LNCAP (cell line): ENCODE measurements around the gene ECI2.

Source experiments
- CTCF ChIP-seq: fragments of 450-650 bp; IDR thresholded peaks from 2 replicates; pipeline ENCODE4 v1.5.1; 2017; ENCODE audit warnings: mild to moderate bottlenecking

Gene ECI2

DNA sequence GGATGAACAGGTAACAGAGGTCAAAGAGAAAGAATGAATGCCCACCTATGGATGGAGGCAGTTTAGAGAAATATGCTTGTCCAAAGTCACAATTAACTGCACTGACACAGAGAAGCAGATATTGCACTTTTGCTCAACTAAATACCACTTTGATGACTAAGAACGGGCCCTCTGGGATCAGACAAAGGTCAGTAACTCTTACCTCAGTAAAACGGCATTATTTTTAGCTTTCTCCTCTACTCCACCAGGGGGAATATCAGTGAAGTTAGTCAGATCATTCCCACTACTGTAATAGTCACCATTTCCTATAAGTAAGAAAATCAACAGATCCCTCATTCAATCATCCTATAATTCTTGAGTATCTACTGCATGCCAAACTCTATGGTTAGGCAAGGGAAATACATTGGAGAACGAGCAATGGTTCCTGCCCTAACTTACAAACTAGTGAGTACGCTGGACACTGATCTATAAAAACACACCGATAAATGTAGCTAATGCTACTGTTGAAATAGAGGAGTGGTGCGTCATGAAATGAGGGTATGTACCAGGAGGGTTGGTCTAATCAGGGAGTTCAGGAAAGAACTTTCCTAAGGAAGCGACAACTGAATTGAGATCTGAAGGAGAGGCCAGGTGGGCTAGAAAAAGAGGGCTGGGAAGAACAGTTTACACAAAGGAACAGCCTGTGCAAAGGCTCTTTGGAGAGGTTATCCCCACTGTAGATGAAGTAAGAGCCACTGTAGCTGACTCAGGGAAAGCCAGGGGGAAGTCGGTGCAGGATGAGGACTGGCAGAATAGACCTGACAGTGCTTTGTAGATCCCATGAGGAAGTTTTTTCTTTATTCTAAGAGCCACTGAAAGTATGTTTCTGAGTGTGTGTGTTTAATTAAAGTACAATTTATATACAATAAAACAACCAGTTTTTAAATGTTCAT lies 9.2 kb downstream of the ECI2 start:
- TF ChIP-seq CTCF = no peak

DNA sequence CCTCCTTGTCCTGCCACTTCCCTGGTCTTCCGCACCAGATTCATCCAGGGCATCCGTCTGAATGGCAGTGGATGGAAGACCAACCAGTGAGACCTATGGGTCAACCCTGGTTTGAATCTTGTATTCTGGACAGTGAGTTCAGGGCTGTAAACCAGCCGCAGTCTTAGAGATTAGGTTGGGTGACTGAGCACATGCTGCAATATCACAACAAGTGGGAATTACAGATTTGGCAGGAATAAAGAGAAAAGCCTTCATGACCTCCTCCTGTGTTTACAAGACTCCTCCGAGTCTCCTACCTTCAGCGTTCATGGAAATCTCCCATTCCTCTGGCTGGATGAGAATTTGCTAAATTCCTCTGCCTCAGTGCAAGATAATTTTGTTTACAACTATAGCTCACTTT lies 9.9 kb downstream of the ECI2 start:
- no peak for TF ChIP-seq CTCF

- no peak for TF ChIP-seq CTCF
Measured at GRCh38 chr6:4124351-4124750, 11.0 kb downstream of the ECI2 start.

DNA sequence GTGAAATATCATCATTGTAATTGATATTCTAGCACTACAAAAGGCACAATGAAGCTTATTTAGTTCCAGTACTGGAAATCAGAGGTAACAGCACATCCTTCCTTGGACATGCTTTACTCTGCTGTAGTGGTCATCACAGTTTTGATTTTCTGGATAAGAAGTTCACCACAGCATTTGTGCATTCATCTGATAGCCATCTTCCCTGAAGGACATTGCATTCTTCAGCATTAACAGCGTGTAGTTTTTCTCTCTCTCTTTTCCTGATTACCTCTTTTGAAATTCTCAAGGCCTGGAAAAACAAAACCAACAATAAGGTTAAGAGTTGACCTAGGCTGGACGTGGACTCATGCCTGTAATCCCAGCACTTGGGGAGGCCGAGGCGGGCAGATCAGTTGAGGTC lies 19.6 kb downstream of the ECI2 start:
- no peak for TF ChIP-seq CTCF

DNA sequence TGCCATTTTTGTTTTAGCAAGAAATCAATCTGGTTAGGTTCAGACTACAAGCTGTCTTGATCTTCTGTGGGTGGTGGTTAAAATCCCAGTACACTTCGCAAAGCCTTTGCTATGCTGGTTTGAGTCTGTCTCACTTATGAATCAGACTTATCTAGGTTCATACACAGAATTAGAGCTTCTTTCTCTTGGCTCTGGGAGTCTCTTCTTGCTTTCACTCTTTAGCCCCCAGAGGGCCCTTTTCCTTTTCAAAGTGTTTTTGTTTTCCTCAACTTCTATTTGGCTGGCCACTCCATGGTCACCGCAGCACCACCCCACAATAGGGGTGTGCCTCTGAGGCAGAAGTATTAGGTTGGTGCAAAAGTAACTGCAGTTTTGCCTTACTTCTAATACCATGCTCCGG lies 21.3 kb downstream of the ECI2 start:
- no peak for TF ChIP-seq CTCF

GRCh38 chr6:4113649-4114048 lies 21.7 kb downstream of the ECI2 start:
- TF ChIP-seq CTCF = no peak

DNA sequence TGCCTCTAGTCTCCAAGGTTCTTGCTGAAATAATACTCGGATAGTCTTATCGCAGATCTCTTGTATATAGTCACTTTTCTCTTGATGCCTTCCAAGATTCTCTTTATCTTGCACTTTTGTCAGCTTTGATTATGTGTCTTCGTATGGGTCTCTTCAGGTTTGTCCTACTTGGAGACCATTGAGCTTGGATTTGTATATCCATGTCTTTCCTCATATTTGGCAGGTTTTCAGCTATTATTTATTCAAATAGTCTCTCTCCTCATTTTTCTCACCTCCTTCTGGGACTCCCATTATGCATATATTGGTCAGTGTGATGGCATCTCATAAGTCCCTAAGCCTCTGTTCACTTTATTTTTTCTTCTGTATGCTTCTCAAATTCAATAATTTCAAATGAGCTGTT lies 23.0 kb downstream of the ECI2 start:
- TF ChIP-seq CTCF = no peak
